Measurements from ENCODE around the gene FOSL1. TPM values are rescaled to one million over a fixed set of nuclear protein-coding genes. Genes with fewer than 3 reads are reported as not detected.

Gene FOSL1
- total and polyA plus RNA-seq, 2 donors (not counting 1 experiment from before 2014, with no cell fraction given) = 2.3 TPM; not detected in 1

DNA sequence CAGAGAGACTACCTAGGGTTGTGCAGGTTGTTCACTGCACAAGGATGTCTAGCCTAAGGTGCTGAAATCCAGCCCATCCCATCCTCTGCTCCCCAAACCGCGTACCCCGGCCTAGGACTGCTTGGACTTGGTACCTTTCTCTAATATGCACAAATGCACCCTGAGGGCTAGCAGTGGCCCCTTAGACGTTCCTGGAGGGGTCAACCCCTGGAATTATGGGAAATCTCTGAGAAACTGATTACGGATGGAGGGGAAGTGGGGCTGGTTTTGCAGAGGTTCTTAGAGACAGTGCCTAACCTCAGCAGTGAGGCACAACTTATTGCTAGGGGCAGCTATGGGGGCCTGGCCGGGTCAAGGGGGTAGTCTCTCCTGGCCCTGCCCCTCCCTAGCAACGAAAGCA lies 16.2 kb upstream of the FOSL1 start:
- Histone ChIP-seq H3K79me2 (ENCODE audit: control insufficient read depth, insufficient read depth, low read length) (peaks cover 48% of the 10 kb centered on the region), H3K4me2 (replicated peaks; ENCODE audit: low read depth, low read length, poor library complexity, severe bottlenecking) (no peak overlapping the region), H3K9ac (ENCODE audit: low read length) (no peak overlapping the region), H2AFZ (ENCODE audit: insufficient read depth, low read depth, low read length, poor library complexity, severe bottlenecking) (no peak overlapping the region), H4K20me1 (ENCODE audit: control insufficient read depth, insufficient read depth, low read length, poor library complexity, severe bottlenecking) (peaks cover 4% of the 10 kb centered on the region), H3K4me3 (ENCODE audit: control extremely low read depth in 1 of 5, extremely low read depth in 1 of 5, insufficient read depth in 1 of 5, low read depth in 2 of 5, low read length in 4 of 5) (no peak overlapping the region), H3K27ac (ENCODE audit: low read length in 2 of 2) (no peak overlapping the region), H3K36me3 (replicated peaks in 1 of 2; ENCODE audit: control extremely low read depth in 1 of 2, control insufficient read depth in 1 of 2, extremely low read depth in 1 of 2, insufficient read depth in 2 of 2, low read length in 1 of 2) (peaks cover 0 to 4% of the 10 kb centered on the region in 2 experiments), H3K9me3 (ENCODE audit: control extremely low read depth in 1 of 3, control insufficient read depth in 2 of 3, insufficient read depth in 1 of 3, low read length in 2 of 3) (no peaks in the 10 kb centered on the region), H3K27me3 (replicated peaks in 1 of 4; ENCODE audit: control extremely low read depth in 1 of 4, control insufficient read depth in 3 of 4, insufficient read depth in 4 of 4, low read length in 3 of 4) (peaks cover 0 to 8% (median under 1%) of the 10 kb centered on the region in 4 experiments), H3K4me1 (ENCODE audit: control insufficient read depth in 2 of 2, insufficient read depth in 2 of 2, low read length in 2 of 2) (peaks cover 19 to 53% of the 10 kb centered on the region in 2 donors)
- no peak for DNase-seq
- TF ChIP-seq EZH2 (IDR thresholded peaks at IDR 0.05; ENCODE audit: borderline replicate concordance, insufficient read depth, low read depth, low read length, poor library complexity, severe bottlenecking) (no peak), CTCF (IDR thresholded peaks at IDR 0.05) (no peak)
- H3K27me3 Mint-ChIP-seq = peaks cover 4% of the 10 kb centered on the region
- H3K27ac Mint-ChIP-seq = peak overlapping the region; percentile 67
- no peak for ATAC-seq (ENCODE audit: low read depth)
- WGBS (ENCODE audit: insufficient coverage) = 100% methylated on average over 5 of the region's 7 CpGs
- intact Hi-C loops (cut with micrococcal nuclease) = no loop called here
- CTCF ChIA-PET = interaction anchor here (0.7 to 2.5 kb wide), 2 partner anchors 27 to 61 kb away, joined by 3 to 8 read pairs; partner anchors contain the start of gene CCDC85B
- peaks cover 46% of the 10 kb centered on the region for H3K4me1 Mint-ChIP-seq
- H3K9me3 Mint-ChIP-seq (ENCODE audit: insufficient read depth) = no peaks in the 10 kb centered on the region
- peak overlapping the region; percentile 89 for H3K4me3 Mint-ChIP-seq
- POLR2A ChIA-PET = no interaction called here

DNA sequence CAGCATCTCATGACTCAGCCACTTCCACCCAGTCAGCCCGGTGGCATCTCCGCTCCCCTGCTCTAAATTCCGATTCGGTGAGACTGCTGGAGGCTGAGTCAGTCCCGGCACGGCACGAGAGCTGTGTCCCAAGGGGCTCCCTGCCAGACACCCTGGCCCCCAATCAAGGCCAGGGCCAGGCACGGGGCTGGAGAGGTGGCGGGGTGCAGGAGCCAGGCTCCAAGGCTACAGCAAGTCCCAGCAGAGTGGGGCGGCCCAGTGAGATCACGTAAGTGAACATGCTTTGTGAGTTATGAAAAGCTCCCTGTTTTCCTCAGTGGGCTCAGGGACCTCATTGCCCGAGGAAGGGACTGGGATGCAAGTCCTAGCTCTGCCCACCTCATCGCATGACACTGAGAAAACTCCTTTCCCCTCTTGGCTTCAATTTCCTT lies 15.6 kb upstream of the FOSL1 start:
- TF ChIP-seq CTCF (IDR thresholded peaks at IDR 0.05) (no peak), EZH2 (IDR thresholded peaks at IDR 0.05; ENCODE audit: borderline replicate concordance, insufficient read depth, low read depth, low read length, poor library complexity, severe bottlenecking) (no peak)
- intact Hi-C loops (cut with micrococcal nuclease) = no loop called here
- no peak overlapping the region for H3K4me3 Mint-ChIP-seq
- Histone ChIP-seq H3K36me3 (replicated peaks in 1 of 2; ENCODE audit: control extremely low read depth in 1 of 2, control insufficient read depth in 1 of 2, extremely low read depth in 1 of 2, insufficient read depth in 2 of 2, low read length in 1 of 2) (peaks cover 0 to 2% of the 10 kb centered on the region in 2 experiments), H3K79me2 (ENCODE audit: control insufficient read depth, insufficient read depth, low read length) (peaks cover 45% of the 10 kb centered on the region), H2AFZ (ENCODE audit: insufficient read depth, low read depth, low read length, poor library complexity, severe bottlenecking) (no peak overlapping the region), H3K27me3 (replicated peaks in 1 of 4; ENCODE audit: control extremely low read depth in 1 of 4, control insufficient read depth in 3 of 4, insufficient read depth in 4 of 4, low read length in 3 of 4) (peaks cover 0 to 14% (median 3%) of the 10 kb centered on the region in 4 experiments), H3K9me3 (ENCODE audit: control extremely low read depth in 1 of 3, control insufficient read depth in 2 of 3, insufficient read depth in 1 of 3, low read length in 2 of 3) (no peaks in the 10 kb centered on the region), H3K4me1 (ENCODE audit: control insufficient read depth in 2 of 2, insufficient read depth in 2 of 2, low read length in 2 of 2) (peaks cover 18 to 51% of the 10 kb centered on the region in 2 donors), H3K4me3 (ENCODE audit: control extremely low read depth in 1 of 5, extremely low read depth in 1 of 5, insufficient read depth in 1 of 5, low read depth in 2 of 5, low read length in 4 of 5) (no peak overlapping the region), H4K20me1 (ENCODE audit: control insufficient read depth, insufficient read depth, low read length, poor library complexity, severe bottlenecking) (peaks cover 4% of the 10 kb centered on the region), H3K9ac (ENCODE audit: low read length) (no peak overlapping the region), H3K4me2 (replicated peaks; ENCODE audit: low read depth, low read length, poor library complexity, severe bottlenecking) (peak overlapping the region; percentile 12), H3K27ac (ENCODE audit: low read length in 2 of 2) (no peak overlapping the region)
- ChIA-PET POLR2A (no interaction called here), CTCF (interaction anchor here (0.7 to 2.5 kb wide), 2 partner anchors 26 to 61 kb away, joined by 3 to 8 read pairs; partner anchors contain the start of gene CCDC85B)
- H3K27ac Mint-ChIP-seq = no peak overlapping the region
- ATAC-seq (ENCODE audit: low read depth) (no peak), DNase-seq (no peak)
- 34% methylated on average over 13 of the region's 13 CpGs for WGBS (ENCODE audit: insufficient coverage)
- peaks cover 46% of the 10 kb centered on the region for H3K4me1 Mint-ChIP-seq
- peaks cover 7% of the 10 kb centered on the region for H3K27me3 Mint-ChIP-seq
- H3K9me3 Mint-ChIP-seq (ENCODE audit: insufficient read depth) = no peaks in the 10 kb centered on the region
